Neutrophil (primary cell): Measurements from ENCODE around the gene TMOD3.

Source experiments
- H3K27ac ChIP-seq: fragments of 200-600 bp; sonication (generic); 2 replicates; pipeline ENCODE4 v1.5.1; 2016; ENCODE audit warnings: mild to moderate bottlenecking, moderate library complexity
- H3K27me3 ChIP-seq: fragments of 200-600 bp; sonication (generic); 2 replicates; pipeline ENCODE4 v1.6.0; 2016; ENCODE audit warnings: mild to moderate bottlenecking
- H3K36me3 ChIP-seq: fragments of 200-600 bp; sonication (generic); 2 replicates; pipeline ENCODE4 v1.5.1; 2017
- H3K4me1 ChIP-seq, 2 experiments: fragments of 200-600 bp in 1 of 2; sonication (generic) in 1 of 2; 1 replicate in 1 of 2; 2 replicates in 1 of 2; pipeline versions ENCODE4 v1.5.1 to v1.6.1; 2013 to 2016; ENCODE audit warnings: low read depth in 1 of 2, low read length in 1 of 2, mild to moderate bottlenecking in 1 of 2, moderate library complexity in 1 of 2; ENCODE audit not compliant: control insufficient read depth in 1 of 2, insufficient read depth in 1 of 2
- H3K4me3 ChIP-seq, 2 experiments: fragments of 200-600 bp in 1 of 2; sonication (generic) in 1 of 2; 1 replicate in 1 of 2; 2 replicates in 1 of 2; pipeline ENCODE4 v1.5.1; 2013 to 2016; ENCODE audit warnings: low read depth in 1 of 2, low read length in 1 of 2, mild to moderate bottlenecking in 1 of 2, moderate library complexity in 1 of 2
- H3K9me3 ChIP-seq: fragments of 200-600 bp; sonication (generic); 2 replicates; pipeline ENCODE4 v1.5.1; 2016
- TF ChIP-seq, protein P1 (sequence below): fragments of 200-600 bp; sonication (generic); IDR thresholded peaks from 2 replicates; pipeline ENCODE4 v1.5.1; 2016; ENCODE audit warnings: antibody characterized with exemption

TMOD3 gene

DNA sequence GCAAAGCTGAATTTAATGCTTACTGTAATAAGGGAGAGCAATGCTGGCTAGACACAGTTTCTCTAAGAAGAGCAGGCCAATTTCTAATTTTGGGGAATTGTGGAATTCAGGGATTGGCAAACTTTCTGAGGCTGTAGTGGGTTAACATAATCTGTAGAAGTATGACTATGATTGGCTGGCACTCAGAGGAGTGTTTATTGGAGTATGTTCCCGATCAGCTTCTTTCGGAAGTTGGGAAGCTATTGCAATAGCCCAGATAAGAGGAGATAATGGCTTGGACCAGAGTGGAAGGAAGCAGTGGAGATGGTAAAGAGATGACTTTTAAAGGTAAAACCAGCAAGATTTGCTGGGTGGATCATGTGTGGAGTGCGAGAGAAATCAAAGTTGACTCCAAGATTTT, 19.4 kb downstream of the TMOD3 start:
- peaks cover 25 to 33% of the 10 kb centered on the region in 2 experiments for H3K4me1 ChIP-seq

DNA sequence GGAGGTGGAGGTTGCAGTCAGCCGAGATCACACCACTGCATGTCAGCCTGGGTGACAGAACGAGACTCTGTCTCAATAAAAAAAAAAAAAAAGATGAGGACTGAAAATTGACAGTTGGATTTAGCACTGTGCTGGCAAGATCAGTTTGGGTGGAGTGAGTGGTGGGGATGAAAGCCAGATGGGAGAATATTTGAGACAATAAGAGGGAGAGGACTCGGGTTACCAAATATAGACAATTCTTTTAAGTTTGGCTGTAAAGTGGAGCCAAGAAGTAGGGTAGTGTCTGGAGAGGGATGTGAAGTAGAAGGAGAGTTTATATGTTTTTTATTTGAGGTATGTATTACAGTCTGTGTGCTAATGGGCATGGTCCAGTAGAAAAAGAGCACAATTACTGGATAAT, 20.4 kb downstream of the TMOD3 start:
- TF ChIP-seq, protein P1, sequence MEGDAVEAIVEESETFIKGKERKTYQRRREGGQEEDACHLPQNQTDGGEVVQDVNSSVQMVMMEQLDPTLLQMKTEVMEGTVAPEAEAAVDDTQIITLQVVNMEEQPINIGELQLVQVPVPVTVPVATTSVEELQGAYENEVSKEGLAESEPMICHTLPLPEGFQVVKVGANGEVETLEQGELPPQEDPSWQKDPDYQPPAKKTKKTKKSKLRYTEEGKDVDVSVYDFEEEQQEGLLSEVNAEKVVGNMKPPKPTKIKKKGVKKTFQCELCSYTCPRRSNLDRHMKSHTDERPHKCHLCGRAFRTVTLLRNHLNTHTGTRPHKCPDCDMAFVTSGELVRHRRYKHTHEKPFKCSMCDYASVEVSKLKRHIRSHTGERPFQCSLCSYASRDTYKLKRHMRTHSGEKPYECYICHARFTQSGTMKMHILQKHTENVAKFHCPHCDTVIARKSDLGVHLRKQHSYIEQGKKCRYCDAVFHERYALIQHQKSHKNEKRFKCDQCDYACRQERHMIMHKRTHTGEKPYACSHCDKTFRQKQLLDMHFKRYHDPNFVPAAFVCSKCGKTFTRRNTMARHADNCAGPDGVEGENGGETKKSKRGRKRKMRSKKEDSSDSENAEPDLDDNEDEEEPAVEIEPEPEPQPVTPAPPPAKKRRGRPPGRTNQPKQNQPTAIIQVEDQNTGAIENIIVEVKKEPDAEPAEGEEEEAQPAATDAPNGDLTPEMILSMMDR: no peak
- Histone ChIP-seq H3K4me1 (peaks cover 21 to 26% of the 10 kb centered on the region in 2 experiments), H3K27ac (no peak overlapping the region), H3K4me3 (no peak overlapping the region), H3K36me3 (no peaks in the 10 kb centered on the region), H3K27me3 (no peaks in the 10 kb centered on the region), H3K9me3 (no peaks in the 10 kb centered on the region)

More for the DNA sequence above, 19.4 kb downstream of the TMOD3 start:
- no peaks in the 10 kb centered on the region for H3K36me3 ChIP-seq
- H3K27ac ChIP-seq: no peak overlapping the region
- no peaks in the 10 kb centered on the region for H3K9me3 ChIP-seq
- no peak overlapping the region for H3K4me3 ChIP-seq
- no peaks in the 10 kb centered on the region for H3K27me3 ChIP-seq
- TF ChIP-seq, protein P1: no peak

DNA sequence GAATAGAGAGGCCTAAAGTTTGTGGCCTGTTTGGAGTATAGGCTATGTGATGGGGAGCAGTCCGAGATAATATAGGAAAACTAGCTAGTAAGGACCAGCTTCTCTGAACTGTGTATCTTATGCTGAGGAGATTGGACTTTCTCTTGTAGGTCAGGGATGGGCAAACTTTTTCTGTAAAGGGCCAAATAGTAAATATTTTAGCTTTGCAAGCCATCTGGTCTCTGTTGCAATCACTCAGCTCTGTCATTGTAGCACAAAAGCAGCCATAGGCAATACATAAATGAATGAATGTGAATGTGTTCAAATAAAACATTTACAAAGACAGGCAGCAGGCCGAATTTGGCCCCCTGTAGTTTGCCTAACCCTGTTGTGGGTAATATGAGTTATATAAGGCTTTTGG, 24.5 kb downstream of the TMOD3 start:
- no peaks in the 10 kb centered on the region for H3K36me3 ChIP-seq
- no peak overlapping the region for H3K4me3 ChIP-seq
- TF ChIP-seq, protein P1: no peak
- no peaks in the 10 kb centered on the region for H3K9me3 ChIP-seq
- no peaks in the 10 kb centered on the region for H3K27me3 ChIP-seq
- H3K27ac ChIP-seq: no peak overlapping the region
- peaks cover 0 to 4% of the 10 kb centered on the region in 2 experiments for H3K4me1 ChIP-seq

DNA sequence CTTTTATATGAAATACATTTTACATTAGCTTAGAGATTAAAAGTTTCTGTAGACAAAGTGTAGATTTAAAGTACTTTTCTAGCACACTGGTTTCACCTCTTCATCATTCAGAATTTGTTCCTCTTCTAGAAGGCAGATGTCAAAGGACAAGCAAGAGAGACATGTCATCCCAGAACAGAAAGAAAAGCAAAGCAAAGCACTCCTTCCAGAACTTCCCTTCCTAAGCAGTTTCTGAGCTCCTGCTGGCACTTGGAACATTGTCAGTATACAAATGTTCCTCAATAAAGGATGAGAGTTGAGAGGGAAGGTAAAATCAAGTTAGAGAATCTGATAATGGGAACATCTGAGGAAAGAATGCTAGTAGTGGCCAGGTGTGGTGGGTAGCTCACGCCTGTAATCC, 26.2 kb downstream of the TMOD3 start:
- peaks cover 0 to 4% of the 10 kb centered on the region in 2 experiments for H3K4me1 ChIP-seq
- TF ChIP-seq, protein P1: no peak
- H3K4me3 ChIP-seq: no peak overlapping the region
- H3K36me3 ChIP-seq: no peaks in the 10 kb centered on the region
- no peaks in the 10 kb centered on the region for H3K27me3 ChIP-seq
- H3K27ac ChIP-seq: peak overlapping the region; percentile 26
- no peaks in the 10 kb centered on the region for H3K9me3 ChIP-seq

DNA sequence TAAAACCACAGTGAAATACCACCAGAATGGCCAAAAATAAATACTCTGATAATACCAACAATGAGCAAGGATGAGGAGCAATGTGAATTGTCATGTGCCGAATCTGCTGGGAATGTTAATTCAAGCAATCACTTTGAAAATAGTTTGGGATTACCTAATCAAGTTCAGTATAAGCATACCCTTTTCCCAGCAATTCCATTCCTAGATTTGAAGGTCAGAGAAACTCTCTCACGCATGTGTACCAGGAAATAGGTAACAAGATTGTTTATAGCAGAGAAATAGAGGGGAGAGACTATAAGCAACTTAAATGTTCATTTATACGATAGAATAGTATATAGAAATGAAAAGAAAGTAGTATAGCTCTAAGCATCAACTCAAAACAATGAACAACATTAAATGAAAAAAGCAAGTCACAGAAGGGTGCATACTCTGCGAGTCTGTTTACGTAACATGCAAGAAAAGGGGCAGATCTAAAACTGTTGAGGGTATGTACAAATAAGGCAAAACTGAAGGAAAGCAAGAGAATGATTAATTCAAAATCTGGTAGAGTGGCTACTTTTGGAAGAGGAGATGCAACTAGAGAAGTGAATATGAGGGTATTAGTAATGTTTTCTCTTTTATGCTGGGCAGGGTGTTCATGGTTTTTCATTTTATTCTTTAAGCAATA, 27.4 kb downstream of the TMOD3 start:
- Histone ChIP-seq H3K9me3 (no peaks in the 10 kb centered on the region), H3K27ac (no peak overlapping the region), H3K4me3 (no peak overlapping the region), H3K4me1 (peaks cover 8 to 11% of the 10 kb centered on the region in 2 experiments), H3K36me3 (no peaks in the 10 kb centered on the region), H3K27me3 (no peaks in the 10 kb centered on the region)
- TF ChIP-seq, protein P1: no peak
